Muscle of back (tissue), 11 donors: Measurements from ENCODE around the gene TIMP2. TPM values are rescaled to one million over a fixed set of nuclear protein-coding genes. Genes with fewer than 3 reads are reported as not detected.
A peak's percentile ranks its signal among the peaks of the same experiment; 100 is the strongest.

Source experiments
- DNase-seq, 3 donors: peaks; one replicate each; pipeline versions ENCODE4 v3.0.0 to v3.0.0-alpha.2; 2013
- polyA plus RNA-seq, 10 donors: library from polyadenylated mRNA; unstranded; fragments of 120-200 nt; gene quantifications; one replicate each; pipeline ENCODE4 v1.2.1, GENCODE V29; 2013; ENCODE audit not compliant: insufficient read length in 10 of 10

The TIMP2 gene
- polyA plus RNA-seq, 10 donors: 178 to 277 (median 220) TPM

DNA sequence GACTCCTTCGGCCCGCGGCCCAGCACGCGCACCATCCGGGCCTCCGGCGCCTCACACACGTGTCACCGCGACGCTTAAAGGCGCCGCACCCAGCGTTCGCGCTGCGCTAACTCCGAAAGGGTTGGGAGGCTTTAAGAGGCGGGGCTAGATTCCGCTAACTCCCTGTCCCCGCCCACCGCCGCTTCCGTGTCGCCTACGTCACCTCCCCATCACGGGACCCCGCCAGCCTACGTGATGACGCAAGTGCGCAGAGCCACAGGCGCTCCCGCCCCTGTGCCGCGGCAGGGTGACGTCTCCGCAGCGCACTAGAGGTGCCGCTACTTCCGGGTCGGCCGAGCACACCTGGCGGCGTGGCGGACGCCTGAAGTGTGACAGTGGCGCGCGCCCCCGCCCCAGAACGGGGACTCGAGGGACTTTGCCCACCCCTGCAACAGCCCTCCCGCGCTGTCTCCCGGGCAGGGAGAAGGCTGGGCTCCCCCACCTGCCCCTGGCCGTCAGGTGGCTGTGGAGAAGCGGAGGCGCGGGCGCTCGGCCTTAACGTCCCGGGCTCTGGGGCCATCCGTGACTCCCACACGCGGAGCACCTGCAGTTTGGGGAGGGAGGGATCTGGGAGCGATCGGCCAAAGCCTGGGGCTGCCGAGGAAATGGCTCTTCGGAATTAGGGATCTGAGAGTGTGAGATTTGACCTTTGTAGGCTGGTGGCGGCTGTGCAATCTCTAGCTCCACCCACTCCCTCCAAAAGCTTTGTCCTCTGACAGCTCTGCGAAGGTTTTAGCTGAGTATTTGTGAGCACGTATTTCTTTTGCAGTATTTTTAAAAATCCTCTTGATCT, 84.2 kb downstream of the TIMP2 start, which contains the start of gene USP36:
Gene USP36 (minus strand): TSS at position 35 of the 832 bp plus-strand sequence. CDS start 4,451 bp downstream, outside the sequence.
- DNase-seq: peak; percentile 99 to 100 (median 99)

GRCh38 chr17:78840530-78840779, 84.7 kb downstream of the TIMP2 start:
- DNase-seq: no peak

GRCh38 chr17:78839762-78840529, 85.2 kb downstream of the TIMP2 start:
- DNase-seq: peak in 1 of 3 donors; percentile 23

DNA sequence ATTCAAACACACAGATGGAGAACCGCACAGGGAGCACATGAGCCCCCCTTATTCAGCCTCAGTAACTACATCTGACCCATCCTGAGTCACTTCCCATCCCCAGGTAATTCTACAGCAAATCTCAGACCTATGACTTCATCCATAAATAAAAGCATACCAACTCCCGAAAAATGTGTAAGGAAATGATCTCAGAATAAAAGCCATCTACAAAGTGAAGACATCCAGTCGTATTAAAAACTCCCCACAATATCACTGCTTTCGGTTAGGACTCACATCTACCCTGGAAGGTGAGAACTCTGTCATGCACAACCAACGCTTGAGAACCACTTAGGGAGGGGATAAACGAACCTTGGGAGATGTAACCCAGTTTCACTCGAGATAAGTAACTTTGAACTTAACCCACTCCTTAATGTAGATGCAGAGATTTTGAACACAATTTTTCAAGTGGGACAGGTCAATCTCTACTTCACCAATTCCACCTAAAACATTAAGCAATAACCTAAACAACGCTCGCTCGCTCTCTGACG, 85.9 kb downstream of the TIMP2 start:
- no peak for DNase-seq

- DNase-seq: no peak
These were observed 86.6 kb downstream of the TIMP2 start for GRCh38 chr17:78838574-78839005.

DNA sequence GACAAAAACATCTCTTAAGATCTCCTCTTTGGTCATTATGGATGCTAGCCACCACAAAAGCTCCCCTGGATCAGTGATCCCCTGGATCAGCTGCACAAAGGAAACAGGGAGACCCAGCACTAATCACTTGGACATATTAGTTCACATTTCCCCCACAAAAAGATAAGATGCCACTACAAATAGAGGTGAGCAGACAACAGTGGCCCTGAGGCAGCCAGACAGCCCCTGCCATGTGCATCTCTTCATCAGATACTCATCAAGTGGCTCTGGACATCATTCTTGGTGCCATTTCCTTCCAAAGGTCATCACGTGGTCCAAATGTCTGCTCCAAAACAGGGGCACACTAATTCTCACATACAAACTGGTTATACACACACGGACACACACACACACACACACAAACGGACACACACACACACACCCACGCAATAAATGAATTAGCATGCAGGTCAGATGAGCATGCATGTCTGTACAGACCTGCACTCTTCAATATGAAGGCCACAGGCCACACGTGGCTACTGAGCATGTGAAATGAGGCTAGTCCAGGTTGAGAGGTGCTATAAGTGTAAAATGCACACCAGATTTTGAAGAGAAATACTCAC, 88.7 kb downstream of the TIMP2 start:
- no peak for DNase-seq

DNA sequence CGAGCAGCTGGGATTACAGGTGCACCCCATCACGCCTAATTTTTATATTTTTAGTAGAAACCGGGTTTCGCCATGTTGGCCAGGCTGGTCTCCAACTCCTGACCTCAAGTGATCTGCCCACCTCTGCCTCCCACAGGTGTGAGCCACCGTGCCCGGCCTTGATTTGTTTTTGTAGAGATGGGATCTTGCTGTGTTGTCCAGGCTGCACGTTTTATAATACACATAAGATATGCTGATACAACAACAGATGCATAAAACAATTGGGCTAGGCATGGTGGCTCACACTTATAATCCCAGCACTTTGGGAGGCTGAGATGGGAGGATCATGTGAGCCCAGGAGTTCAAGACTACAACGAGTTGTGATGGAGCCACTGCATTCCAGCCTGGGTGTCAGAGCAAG, 90.6 kb downstream of the TIMP2 start:
- DNase-seq: no peak

- no peak for DNase-seq
These were observed 92.7 kb downstream of the TIMP2 start for GRCh38 chr17:78832541-78832810.

- no peak for DNase-seq
These were observed 93.3 kb downstream of the TIMP2 start for GRCh38 chr17:78831688-78832540.

- DNase-seq: no peak
These were observed 95.7 kb downstream of the TIMP2 start for GRCh38 chr17:78829477-78829876.

DNA sequence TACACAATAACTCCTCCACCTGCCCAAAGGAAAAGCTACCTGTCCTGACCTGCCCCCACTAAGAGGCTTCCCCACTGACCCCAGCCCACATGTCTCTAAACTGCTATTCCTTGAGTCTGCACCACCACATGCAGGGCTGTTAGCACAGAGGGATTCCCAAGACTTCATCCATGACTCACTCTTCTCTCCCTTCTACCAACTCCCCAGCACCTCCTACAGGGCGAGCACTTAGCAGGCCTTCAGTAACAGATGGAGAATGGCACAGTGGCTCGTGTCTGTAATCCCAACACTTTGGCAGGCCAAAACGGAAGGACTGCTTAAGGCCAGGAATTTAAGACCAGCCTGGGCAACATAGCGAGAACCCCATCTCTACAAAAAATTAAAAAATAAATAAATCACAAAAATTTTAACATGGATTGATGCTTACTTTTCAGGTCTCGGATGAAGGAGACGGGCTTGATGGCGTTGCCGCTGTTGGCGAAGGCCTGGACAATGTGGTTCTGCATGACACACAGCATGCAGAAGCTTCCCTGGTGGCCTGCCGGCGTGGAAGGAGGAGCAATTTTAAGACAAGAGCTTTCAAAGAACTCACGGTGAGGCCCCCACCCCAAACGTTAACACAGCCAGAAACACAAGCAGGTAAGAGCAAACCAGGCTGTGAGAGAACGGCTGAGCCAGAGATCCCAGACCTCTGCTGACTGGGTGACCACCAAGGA, 96.6 kb downstream of the TIMP2 start:
- DNase-seq: no peak

GRCh38 chr17:78826836-78827509, 98.2 kb downstream of the TIMP2 start:
- no peak for DNase-seq

GRCh38 chr17:78826421-78826820, 98.8 kb downstream of the TIMP2 start:
- DNase-seq: no peak

DNA sequence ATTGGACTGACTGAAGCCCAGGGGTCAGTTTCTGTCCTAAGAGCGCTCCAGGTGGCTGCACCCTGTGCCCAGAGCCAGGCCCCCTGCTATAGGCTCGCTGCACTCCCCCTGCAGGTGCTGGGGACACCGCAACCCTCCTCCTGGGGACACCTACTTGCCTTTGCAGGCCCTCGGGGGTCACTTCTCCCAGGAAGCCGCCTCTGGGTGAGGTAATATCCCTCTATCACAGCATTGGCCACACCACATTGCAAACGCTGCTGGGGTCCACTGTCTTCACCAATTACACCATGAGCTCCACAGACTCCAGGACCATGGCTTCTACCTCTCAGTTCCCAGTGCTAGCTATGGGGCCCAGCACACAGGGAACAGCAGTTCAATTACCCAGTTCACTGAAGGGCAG, 99.5 kb downstream of the TIMP2 start:
- no peak for DNase-seq

- no peak for DNase-seq
These were observed 100.9 kb downstream of the TIMP2 start for GRCh38 chr17:78824240-78824639.

- no peak for DNase-seq
These were observed 101.7 kb downstream of the TIMP2 start for GRCh38 chr17:78823282-78824046.

DNA sequence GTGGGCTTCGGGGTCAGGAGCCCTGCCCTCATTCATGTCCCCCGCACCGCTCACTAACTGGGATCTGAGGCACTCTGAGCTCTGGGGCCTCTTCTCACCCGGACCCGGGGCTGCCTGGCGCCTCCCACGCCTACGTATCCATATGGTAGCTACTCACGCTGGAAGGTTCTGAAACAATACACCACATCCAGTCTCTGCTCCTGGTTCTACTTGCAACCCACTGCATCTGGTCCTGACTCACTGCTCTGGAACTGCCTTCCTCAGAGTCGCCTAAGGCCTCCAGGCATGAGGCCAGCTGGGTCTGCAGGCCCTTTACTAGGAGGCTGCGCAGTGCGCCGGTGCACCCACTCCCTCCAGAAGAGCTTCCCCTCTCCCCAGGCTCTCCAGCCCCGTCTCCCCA, 102.6 kb downstream of the TIMP2 start:
- DNase-seq: no peak

DNA sequence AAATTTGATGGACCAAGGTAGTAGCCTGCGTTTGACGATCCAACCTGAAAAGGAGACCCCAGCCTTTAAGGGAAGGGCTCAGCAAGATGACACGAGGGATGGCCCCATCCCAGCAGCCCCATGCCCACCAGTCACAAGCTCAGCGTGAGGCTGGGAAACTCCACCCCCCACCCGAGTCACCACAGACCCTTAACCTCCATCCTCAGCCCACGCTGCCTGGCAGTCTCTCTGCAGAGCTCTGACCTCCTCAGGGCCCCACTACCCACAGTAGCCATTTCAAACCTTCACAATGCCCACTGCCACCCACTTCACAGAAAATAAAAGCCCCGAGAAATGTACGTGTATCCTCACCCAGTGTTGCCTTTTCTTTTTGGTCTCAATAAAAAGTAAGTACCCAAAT, 103.2 kb downstream of the TIMP2 start:
- no peak for DNase-seq

DNA sequence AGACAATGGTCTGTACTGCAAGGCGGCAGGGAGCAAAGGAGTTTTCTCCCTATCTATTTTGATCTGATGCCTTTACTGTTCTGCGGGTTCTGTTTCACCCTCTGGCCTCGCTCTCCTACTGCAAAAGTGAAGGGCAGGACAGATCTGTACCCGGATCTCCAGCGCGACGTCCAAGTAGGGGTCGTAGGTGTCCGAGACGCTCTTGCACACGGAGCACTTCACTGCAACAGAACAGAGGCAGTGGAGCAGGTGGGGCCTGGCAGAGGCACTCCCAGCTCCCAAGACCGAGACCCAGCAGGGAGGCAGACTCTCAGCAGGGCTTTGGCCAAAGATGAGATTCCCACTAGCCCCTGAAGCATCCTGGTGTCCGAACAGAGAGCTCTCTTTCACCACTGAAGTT, 104.3 kb downstream of the TIMP2 start:
- no peak for DNase-seq
